ENCODE results near the gene ALOX5AP. TPM values are rescaled to one million over a fixed set of nuclear protein-coding genes. Genes with fewer than 3 reads are reported as not detected.
A peak's percentile ranks its signal among the peaks of the same experiment; 100 is the strongest.

ALOX5AP gene
- total RNA-seq, 1 experiment from 2014 or later, result 1.5 TPM

DNA sequence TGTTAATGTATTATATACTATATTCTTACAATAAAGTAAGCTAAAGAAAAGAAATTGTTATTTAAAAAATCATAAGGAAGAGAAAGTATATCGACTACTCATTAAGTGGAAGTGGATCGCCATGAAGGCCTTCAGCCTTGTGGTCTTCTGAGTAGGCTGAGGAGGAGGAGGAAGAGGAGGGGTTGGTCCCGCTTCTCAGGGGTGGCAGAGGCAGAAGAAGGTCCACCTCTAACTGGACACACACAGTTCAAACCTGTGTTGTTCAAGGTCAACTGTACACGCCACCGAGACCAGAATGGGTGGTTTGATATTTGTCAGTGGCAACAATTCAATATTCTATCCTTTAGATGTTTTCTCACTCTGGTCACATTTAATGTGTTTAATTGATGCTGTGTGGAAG is 67.2 kb downstream of the ALOX5AP start:
- no peaks in the 10 kb centered on the region for H3K9me3 Mint-ChIP-seq (ENCODE audit: unreplicated experiment)
- ChIA-PET POLR2A (interaction anchor here (0.9 to 2.2 kb wide), 2 partner anchors 64 to 185 kb away, joined by 3 to 14 read pairs; partner anchors contain the start of gene USPL1), CTCF (interaction anchor here (0.6 to 4.2 kb wide), 10 partner anchors 10 to 670 kb away, joined by 3 to 19 read pairs (median 4); no protein-coding TSS in a partner anchor)
- H3K4me1 Mint-ChIP-seq (ENCODE audit: insufficient read depth, unreplicated experiment), result peaks cover 11% of the 10 kb centered on the region
- peaks cover 5% of the 10 kb centered on the region for H3K36me3 Mint-ChIP-seq (ENCODE audit: insufficient read depth, unreplicated experiment)
- DNase-seq (ENCODE audit: unreplicated experiment), result no peak
- BruUV-seq (replicated peaks), result no TSS peak
- H3K27me3 Mint-ChIP-seq (ENCODE audit: insufficient read depth, unreplicated experiment), result no peaks in the 10 kb centered on the region
- intact Hi-C loops (cut with micrococcal nuclease), result loop anchor here (1.0 to 5.0 kb wide), 6 partner anchors 62 to 395 kb away; partner anchors contain the start of gene USPL1
- TF ChIP-seq, protein P1, sequence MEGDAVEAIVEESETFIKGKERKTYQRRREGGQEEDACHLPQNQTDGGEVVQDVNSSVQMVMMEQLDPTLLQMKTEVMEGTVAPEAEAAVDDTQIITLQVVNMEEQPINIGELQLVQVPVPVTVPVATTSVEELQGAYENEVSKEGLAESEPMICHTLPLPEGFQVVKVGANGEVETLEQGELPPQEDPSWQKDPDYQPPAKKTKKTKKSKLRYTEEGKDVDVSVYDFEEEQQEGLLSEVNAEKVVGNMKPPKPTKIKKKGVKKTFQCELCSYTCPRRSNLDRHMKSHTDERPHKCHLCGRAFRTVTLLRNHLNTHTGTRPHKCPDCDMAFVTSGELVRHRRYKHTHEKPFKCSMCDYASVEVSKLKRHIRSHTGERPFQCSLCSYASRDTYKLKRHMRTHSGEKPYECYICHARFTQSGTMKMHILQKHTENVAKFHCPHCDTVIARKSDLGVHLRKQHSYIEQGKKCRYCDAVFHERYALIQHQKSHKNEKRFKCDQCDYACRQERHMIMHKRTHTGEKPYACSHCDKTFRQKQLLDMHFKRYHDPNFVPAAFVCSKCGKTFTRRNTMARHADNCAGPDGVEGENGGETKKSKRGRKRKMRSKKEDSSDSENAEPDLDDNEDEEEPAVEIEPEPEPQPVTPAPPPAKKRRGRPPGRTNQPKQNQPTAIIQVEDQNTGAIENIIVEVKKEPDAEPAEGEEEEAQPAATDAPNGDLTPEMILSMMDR (IDR thresholded peaks at IDR 0.05; ENCODE audit: unreplicated experiment), result no peak
- peak overlapping the region; percentile 68 for H3K4me3 Mint-ChIP-seq (ENCODE audit: unreplicated experiment)
- no peak overlapping the region for H3K27ac Mint-ChIP-seq (ENCODE audit: low read depth, unreplicated experiment)

DNA sequence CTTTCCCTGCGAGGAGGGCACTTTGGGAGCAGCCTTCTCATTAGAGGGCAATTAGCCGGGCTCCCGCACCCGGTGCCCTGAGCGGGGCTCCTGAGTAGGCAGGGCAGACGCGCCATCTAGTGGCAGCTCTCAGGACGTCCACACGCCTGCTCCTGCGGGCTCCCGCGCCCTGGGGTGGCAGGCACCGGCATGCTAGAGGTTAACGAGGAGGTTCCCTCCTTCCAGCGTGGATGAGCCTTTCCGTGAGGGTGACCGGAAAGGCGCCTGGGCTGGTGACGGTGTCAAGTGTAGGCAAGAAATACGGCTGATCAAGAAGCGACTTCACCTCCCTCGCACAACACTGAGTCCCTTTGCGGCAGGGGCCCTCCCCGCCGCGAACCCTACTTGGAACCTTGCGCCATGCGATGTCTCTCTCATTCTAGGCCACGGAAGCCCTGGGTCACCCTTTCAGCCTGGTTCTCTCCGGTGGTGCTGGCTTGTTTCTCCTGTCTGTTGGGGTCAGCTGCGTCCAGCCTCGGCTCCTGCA is 67.7 kb downstream of the ALOX5AP start:
- CTCF ChIA-PET, result interaction anchor here (0.5 to 4.2 kb wide), 23 partner anchors 11 to 670 kb away, joined by 3 to 19 read pairs (median 4); partner anchors contain the start of gene USPL1

DNA sequence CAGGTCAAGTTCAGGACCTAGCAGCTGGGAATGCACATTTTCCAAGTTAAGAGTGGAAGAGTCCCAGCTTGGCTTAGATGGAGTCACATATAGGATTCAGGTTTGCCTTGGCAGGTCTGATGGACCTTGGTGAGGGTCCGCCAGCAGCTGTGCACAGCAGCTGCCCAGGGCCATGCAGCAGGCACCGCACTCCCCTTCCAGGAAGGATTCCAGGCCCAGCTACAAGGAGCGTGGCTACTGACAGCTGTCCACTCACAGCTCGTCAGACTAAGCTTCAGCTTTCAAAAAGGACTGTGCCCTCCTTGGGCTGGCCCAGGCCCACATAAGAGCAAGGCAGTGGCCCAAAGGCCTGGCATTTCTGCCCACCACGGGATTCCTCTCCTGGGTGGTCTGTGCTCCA is 68.4 kb downstream of the ALOX5AP start:
- H3K4me3 Mint-ChIP-seq (ENCODE audit: unreplicated experiment), result peak overlapping the region; percentile 68

More for the DNA sequence above, 67.7 kb downstream of the ALOX5AP start:
- TF ChIP-seq, protein P1 (IDR thresholded peaks at IDR 0.05; ENCODE audit: unreplicated experiment), result peak; percentile 96
- POLR2A ChIA-PET, result interaction anchor here (0.6 to 2.2 kb wide), 3 partner anchors 185 to 882 kb away, joined by 3 to 14 read pairs (median 4); partner anchors contain the start of gene USPL1
- Mint-ChIP-seq H3K4me1 (ENCODE audit: insufficient read depth, unreplicated experiment) (peaks cover 11% of the 10 kb centered on the region), H3K27me3 (ENCODE audit: insufficient read depth, unreplicated experiment) (no peaks in the 10 kb centered on the region), H3K36me3 (ENCODE audit: insufficient read depth, unreplicated experiment) (peaks cover 5% of the 10 kb centered on the region), H3K27ac (ENCODE audit: low read depth, unreplicated experiment) (peak overlapping the region; percentile 7), H3K9me3 (ENCODE audit: unreplicated experiment) (no peaks in the 10 kb centered on the region), H3K4me3 (ENCODE audit: unreplicated experiment) (peak overlapping the region; percentile 68)
- DNase-seq (ENCODE audit: unreplicated experiment), result peak; percentile 80
- no TSS peak for BruUV-seq (replicated peaks)
- intact Hi-C loops (cut with micrococcal nuclease), result loop anchor here (1.0 to 5.0 kb wide), 8 partner anchors 62 to 671 kb away; partner anchors contain the start of gene USPL1

More for the DNA sequence above, 68.4 kb downstream of the ALOX5AP start:
- ChIA-PET POLR2A (interaction anchor here (0.6 to 2.2 kb wide), 4 partner anchors 186 to 882 kb away, joined by 3 to 14 read pairs (median 4); partner anchors contain the start of gene USPL1), CTCF (interaction anchor here (0.6 to 4.2 kb wide), 24 partner anchors 9 to 671 kb away, joined by 3 to 19 read pairs (median 4); partner anchors contain the start of gene USPL1)
- BruUV-seq (replicated peaks), result no TSS peak
- DNase-seq (ENCODE audit: unreplicated experiment), result no peak
- TF ChIP-seq, protein P1 (IDR thresholded peaks at IDR 0.05; ENCODE audit: unreplicated experiment), result no peak
- Mint-ChIP-seq H3K27me3 (ENCODE audit: insufficient read depth, unreplicated experiment) (no peaks in the 10 kb centered on the region), H3K36me3 (ENCODE audit: insufficient read depth, unreplicated experiment) (peaks cover 5% of the 10 kb centered on the region), H3K4me1 (ENCODE audit: insufficient read depth, unreplicated experiment) (peaks cover 11% of the 10 kb centered on the region), H3K27ac (ENCODE audit: low read depth, unreplicated experiment) (peak overlapping the region; percentile 7), H3K9me3 (ENCODE audit: unreplicated experiment) (no peaks in the 10 kb centered on the region)
- intact Hi-C loops (cut with micrococcal nuclease), result loop anchor here (1.0 to 5.0 kb wide), 7 partner anchors 61 to 671 kb away; partner anchors contain the start of gene USPL1

Measured in MCF 10A (cell line).